GM21528 (cell line): ENCODE measurements around the gene GALNT16.
A peak's percentile ranks its signal among the peaks of the same experiment; 100 is the strongest.

Experiments
- ATAC-seq: cut with Tn5 transposase; IDR thresholded peaks from one replicate; pipeline ENCODE4 v1.9.1; 2021; ENCODE audit warnings: mild to moderate bottlenecking, moderate library complexity; ENCODE audit not compliant: unreplicated experiment, low FRiP score

GALNT16 gene

DNA sequence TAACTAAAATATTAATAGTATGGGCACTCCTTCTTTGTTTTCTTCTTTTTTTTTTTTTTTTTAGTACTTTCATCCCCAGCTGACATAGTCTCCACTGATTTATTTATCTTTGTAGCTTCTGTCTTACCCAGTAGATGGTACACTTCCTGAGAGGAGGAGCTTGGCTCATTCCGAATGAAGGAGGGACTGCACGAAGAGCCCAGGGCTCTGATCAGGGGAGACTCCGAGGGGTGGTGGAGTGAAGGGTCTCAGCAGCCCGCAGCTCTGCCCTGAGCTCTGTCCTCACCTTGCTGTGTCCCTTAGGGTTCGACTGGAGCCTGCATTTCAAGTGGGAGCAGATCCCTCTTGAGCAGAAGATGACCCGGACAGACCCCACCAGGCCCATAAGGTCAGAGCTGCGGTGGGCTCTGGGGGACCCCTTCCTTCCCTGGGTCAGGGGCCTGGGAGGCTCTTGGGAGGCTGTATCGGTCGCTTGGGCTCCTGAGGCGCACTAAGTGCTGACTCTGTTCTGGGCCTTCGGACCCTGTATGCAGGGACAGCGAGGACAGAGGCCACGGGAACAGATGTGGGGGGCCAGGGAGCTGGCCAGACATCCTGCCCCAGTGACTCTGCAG, 72.9 kb downstream of the GALNT16 start:
- no peak for ATAC-seq

DNA sequence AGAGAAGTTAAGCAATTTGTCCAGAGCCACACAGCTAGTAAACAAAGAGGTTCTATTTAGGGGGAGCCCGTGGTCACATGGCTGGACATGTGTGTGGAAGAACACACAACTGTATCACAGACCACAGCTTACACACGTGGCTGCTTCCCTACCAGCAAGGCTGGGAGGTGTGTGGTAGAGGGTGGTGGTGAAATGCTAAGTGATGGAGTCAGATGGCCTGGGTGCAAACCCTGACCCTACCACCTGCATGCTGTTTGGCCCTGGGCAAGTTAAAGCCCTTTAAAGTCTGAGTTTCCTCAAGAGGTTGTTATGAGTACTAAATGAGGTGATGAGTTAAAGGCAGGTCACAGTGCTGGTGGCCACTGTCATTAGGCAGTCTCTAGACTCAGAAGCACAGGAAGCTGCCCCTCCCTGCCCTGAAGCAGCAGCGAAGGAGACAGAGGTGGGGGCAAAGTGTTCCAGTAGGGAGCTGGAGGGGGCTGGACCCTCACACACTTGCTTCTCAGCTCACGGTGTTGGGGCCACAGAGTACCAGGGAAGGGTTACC, 73.9 kb downstream of the GALNT16 start:
- no peak for ATAC-seq

DNA sequence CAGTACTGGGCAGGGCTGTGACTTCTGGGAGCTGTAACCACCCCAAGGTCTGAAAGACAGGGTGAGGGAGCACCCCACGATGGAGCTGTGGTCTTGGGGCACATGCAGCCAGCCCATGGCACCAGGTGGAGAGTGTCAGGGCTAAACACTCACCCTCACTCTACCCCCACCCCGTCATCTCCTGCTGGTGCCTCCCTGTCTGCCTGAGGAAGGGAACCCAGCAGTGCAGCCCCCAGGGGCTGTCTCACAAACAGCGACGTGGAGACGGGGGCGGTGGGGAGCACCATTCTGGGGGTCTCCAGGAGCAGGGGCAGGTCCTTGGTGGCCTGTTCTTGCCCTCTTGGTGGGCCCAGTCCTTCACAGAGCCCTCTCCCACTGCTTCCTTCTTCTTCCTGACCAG, 74.6 kb downstream of the GALNT16 start:
- no peak for ATAC-seq

DNA sequence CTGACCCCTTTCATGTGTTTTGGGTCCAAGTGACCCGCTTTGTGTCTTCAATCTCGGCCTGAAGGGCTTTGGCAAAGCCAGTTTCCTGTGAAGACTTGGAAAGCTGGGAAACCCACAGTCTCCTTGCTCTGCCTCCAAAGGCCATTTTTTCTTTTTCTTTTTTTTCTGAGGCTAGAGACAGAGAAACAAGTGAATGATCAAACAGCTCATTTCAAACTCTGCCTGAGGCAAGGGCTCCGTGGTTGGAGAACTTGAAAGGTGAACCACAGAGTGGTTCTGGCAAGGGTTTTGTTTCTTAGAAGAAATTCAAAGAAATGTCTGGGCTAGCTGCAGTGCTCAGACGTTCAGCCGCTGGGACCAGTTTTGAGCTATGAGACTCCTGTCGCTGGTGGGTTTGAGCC, 75.4 kb downstream of the GALNT16 start:
- ATAC-seq, result no peak

DNA sequence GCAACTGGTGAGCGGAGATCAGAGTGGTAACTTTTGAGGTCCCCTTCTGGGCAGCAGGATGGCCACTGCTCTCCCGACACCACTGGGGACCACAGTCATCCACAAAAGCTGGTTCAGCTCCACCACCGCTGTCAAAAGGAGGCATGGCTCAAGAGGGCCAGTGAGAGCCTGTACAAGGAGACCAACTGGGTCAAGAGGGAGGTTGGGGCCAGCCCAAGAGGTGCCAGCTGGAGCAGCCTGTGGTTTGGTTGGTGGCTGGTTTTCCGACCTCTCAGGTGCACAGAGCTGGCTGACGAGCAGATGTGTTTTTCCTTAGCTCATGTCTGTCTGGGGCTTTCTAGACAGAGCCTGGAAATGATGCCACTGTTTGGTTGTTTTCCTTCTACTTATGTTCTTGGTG, 78.0 kb downstream of the GALNT16 start:
- no peak for ATAC-seq

DNA sequence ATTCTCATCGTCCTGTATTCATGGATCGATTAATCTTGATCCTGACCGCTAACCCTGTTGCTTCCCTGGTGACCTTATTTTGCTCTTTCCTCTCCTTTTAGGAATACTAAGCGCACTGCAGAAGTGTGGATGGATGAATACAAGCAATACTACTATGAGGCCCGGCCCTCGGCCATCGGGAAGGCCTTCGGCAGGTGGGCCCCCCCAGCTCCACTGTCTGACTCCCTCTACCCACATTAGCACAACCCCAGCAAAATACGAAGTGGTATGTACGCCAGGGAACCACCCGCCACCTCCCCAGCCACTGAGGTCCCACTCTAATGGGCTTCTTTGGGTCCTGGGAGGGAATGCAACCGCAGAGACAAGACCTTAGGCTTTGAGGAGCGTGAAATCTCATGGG, 79.5 kb downstream of the GALNT16 start:
- ATAC-seq, result no peak

DNA sequence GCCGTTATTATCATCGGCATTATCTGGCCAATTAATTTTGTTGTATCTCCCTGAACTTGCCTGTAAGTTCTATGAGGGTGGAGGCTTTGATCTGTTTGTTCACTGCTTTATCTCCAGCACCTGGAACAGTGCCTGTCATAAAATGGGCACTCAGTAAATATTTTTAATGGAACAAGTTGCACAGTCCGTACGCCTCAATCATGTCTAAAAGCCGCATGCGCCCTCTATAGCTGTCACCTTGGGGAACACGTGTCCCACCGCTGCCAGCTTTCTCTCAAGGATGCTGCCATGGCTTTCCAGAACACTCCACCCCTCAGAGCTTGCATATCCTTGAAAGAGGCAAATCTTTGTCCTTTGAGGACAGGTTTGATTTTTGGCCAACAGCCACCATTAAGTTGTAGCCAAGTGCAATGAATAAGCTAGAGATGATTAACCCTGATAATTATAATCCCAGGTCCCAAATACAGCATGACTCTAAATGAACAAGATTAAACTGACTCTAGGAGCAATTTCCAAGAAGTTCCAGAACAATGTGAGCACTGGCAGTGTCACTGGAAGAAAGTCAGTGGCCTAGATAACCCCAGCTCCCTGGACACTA, 83.1 kb downstream of the GALNT16 start:
- no peak for ATAC-seq

DNA sequence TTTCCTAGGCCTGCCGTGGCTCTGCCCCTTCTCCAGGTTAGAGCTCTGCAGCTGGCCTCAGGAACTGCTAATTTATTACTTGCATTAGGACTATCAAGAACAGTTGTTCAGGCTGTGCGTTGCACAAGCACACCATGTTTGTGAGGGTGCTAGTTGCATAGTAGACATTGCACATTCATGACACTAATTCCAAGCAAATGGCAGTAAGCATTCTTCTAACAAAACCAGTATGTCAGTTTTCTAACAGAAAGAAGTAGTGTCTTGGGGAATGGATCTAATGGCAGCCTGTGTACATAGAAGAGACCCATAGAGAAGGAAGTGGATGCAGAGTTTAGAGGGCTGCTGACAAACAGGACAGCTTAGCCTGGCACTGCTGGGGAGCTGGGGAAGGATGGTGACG, 84.2 kb downstream of the GALNT16 start:
- ATAC-seq, result no peak

DNA sequence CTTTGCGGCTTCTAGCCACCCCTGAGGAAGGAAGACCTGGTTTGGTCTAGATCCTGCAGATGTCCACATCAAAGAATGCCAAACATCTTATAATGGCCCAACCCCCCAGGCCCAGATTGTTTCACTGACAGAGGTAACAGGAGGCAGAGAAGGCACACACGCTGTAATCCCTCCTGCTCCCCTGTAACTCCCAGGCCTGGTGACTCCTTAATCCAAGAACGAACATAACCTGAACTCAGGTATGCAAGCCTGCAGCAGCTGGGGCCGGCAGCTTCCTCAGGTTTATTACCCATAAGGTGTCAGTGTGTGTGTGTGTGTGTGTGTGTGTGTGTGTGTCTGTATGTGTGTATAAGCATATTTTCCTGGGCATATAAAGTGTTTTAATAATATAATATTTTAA, 85.4 kb downstream of the GALNT16 start:
- ATAC-seq, result no peak

DNA sequence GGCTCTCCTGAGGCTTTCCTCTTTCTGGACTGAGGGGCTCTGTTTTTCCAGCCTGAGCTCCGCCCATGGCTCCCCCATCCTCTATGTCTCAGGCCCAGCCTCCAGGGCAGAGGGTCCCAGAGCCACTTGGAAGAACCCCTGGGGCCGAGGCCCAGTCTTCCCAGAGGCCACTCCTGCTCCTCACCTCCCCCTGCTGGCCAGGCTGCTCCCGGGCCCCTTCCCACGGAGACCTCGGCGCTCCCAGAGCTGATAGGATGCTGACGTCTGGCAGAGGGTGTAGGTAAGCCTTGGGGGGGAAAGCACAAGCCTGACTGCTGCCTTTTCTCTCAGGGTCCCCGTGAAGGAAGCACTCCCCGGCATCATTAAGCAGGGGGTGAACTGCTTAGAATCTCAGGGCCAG, 86.8 kb downstream of the GALNT16 start:
- no peak for ATAC-seq

DNA sequence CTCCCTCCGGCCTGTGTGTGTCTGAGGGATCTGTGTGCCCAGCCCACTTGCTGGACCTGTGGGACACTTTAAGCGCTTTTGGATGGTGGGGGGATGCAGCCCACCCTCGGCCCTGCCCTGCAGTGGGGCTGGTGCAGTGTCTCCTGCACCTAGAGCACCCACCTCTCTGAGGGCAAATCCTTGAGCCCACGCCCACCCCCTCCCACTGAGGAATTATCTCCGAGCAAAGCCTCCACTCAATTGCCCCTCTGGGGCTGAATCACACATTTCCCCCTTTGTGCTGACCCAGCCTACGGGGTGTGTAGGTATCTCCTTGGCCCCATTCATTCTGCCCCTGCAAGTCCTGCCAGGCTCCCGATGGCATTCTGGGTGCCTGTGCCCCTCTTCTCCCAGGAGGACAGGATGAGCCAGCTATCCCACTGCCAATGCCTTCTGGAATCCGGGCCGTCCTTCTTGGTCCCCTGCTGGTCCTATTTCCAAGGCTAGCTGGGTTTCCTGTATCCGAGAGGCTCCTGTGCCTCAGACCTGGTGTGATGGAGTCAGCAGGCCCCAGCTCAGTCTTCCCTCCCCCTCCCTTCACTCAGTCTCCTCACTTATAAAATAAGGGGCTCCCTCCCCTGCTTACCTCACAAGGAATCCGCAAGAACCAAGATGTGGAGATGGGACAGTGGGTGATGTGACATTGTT, 89.3 kb downstream of the GALNT16 start:
- ATAC-seq, result no peak

DNA sequence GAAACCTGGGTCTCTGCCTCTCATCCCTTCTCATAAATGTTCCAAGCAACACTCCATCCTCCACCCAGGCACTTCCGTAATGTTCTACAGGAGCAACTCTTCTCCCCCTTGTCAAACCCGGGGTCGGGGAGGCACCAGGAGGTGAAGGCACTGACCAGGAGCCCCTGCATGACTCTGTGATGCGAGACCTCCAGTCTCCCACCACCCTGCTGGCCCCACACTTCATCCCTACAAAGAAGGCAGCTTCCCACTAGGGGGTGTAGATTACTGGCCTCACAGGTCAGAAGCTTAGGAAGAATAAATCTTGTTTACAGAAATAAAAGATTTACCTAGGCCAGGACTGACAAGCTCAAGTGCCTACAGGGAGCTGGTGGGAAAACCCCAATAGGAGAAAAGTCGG, 90.9 kb downstream of the GALNT16 start:
- ATAC-seq, result no peak

DNA sequence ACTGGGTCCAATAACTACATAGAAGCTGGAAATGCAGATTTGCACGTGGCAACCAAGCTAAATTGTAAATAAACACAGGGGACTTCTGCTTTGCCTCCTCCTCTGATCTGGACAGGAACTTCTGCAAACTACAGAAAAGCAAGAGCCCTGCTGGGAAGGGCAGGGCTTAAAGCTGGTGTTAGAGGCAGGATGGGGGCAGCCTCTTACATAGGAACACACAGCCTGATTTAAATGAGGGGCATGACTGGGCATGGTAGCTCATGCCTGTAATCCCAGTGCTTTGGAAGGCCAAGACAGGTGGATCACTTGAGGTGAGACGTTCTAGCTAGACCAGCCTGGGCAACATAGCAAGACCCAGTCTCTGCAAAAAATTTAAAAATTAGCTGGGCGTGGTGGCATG, 91.4 kb downstream of the GALNT16 start:
- no peak for ATAC-seq

DNA sequence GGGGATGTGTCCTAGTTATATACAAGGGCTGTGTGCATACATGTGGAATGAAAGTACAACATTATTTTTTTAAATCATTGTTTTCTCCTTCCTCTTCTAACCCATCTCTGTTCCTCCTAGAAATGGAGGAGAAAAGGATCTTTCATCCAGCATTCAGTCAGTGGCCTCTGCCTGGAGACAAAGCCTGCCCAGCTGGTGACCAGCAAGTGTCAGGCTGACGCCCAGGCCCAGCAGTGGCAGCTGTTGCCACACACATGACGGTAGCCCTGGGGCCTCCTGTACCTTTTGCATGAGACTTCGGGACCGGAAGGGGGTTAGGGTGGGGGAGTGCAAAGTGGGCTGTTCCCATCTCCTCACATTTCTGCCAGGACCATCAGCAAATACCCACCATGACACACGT, 92.0 kb downstream of the GALNT16 start:
- ATAC-seq, result no peak

DNA sequence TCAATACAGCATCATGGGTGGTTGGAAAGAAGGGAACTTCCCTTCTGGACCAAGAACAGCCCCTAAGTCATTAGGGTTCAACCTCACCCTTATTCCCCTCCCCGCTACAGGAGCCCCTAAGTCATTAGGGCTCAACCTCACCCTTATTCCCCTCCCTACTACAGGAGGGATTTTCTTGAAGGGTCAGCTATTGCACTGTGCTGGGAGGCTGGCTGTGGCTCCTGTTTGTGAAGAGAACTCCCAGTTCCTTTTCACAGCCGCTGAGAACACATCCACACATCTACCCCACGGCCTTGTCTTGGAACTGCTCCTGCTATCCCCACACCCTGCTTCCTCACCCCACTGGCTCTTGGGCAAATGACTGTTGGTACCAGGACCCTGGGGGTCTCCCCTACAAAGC, 93.2 kb downstream of the GALNT16 start:
- ATAC-seq, result no peak

DNA sequence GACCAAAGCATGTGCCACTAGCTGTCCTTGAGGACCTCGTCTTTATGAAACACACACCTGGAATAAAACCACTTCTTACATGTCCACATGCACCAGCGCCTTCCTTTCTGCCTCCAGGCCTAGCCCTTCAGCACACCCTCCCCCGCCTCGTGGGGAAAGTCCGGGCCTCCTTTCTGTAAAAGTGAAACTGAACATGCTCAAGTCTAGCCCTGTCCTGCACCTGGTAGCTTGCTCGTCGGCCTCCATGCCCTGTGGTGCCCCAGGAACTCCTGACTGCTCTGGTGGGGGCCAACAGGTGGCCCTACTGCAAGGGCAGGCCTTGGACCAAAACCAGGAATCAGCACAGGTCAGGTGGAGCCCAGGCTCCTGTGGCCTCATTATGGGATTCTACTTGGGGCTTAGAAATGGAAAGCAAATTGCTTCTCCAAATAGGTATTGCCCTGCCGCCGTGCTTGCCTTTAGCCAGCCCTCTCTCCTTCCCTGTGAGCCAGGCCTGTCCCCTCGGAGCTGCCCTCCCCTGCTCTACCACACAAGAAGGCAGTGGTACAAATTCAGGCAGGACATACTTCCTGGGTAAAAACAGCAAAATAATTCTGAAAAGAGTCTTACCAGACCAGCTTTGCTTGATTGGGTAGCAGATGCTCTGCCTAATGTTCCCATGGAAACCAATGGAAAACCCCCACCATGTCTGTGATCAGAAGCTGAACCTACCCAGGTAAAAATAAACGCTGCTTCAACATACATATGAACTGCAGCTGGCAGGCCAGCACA, 94.6 kb downstream of the GALNT16 start:
- ATAC-seq, result peak; percentile 91

DNA sequence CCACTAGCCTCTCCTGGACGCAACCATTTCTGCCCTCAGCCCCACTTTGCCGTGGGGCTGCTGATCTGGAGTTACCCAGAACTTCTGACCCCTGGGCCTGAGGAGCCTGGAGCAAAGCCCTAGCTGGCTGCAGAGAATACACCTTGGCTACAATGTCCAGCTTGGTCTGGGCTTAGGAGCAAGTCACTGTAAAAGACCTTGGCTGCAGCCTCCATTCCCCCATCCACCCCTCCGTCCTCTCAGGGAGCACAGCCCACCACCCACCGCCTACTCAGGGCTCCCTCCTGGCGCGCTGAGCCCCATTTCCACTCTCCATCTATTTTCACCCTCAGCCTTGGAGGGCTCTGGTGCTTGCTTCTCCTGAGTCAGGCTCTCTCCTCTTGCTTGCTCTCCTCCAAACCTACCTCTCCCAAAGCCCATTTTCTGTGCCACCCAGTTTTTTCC, 95.2 kb downstream of the GALNT16 start:
- ATAC-seq, result no peak

DNA sequence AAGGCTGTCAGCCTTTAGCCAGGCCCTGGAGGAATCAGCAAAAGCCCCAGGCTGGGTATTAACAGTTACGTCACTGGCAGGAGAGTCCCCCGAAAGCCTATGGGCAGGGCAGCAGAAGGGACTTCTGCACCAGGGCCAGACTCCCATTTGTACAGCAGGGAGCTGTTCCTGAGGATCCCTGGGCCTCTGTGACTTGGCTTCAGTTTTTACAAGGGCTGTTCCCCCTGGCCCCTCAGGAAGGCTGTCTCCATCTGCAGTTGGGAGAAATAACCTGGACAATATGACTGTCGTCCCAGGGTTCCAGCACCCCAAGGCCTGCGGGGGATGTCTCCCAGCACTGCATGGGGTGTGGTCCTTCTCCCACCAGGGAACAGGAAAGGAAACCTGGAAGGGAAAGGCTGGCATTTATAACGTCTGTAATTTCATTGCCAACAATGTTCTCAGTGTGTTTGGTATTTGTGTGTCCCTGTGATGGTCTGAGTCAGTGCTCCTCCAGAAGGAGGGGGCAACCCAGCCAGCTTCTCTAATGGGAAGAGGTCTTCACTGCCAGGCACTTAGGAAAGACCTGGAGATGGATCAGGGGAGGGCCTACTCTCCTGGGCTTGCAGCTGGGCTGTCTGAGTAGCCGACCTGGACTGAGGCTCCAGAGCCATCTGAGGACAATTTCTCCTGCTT, 95.8 kb downstream of the GALNT16 start:
- ATAC-seq, result no peak

DNA sequence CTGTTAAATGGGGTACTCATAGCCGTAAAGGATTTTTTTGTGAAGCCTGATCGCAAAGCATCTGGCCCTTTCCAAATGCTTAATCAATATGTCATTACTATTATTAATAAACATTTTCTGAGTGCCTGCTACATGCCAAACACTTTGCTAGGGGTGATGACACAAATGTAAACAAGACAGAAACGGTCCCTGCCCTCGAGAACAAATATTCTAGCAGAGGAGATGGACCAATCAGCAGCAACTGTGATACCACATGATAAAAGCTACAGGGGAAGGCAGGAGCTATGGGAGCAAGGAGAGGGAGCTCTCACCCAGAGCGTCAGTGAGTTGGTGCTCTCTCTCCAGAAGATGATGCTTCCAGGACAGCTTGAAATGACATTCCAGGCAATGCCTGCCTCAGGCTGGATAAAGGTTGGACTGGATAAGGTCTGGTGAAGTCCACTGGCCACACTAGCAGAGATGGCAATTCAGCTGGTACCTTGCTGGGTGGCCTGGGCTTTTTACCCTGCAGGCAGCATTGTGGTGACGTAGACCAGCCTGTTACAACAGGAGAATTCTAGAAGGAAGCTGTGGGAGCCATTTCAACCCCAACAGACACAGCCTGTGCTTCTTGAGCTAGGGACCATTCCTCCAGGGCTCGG, 97.1 kb downstream of the GALNT16 start:
- no peak for ATAC-seq

DNA sequence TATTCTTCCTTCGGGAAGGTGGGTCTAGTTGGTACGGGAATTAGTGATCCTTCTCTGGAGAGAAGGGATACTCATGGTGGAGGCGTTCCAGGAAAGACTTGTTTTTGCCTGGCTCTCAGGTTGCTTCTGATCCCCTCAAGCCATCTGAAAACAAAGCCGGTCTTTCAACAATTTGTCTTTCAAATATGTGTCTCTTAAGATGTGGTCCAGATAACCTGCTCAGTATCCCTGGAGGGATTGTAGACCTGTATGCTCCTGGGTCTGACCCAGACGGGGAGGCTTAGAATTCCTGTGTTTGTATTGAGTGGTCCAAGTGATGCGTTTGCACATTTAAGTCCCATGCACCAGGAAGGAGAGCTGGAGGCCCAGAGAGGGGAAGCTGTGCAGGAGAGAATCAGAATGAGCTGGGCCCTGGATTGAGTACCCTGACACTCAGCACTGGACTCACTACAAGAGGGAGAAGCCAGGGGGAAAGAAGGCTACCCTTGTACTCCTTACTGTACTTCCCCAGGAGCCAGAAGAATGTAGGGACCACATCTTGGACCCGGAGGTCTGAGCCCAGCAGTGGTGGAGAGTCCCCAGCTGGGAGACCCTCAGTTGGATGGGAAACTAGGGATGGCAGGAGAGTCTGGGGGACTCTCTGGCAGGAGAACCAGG, 97.7 kb downstream of the GALNT16 start:
- no peak for ATAC-seq
